NCI-H1092 (cell line): ENCODE results near the gene OR2S2.

Source experiments
- DNase-seq: peaks from one replicate; lab custom pipeline; 2025; lab: John Stamatoyannopoulos, UW

OR2S2 gene

DNA sequence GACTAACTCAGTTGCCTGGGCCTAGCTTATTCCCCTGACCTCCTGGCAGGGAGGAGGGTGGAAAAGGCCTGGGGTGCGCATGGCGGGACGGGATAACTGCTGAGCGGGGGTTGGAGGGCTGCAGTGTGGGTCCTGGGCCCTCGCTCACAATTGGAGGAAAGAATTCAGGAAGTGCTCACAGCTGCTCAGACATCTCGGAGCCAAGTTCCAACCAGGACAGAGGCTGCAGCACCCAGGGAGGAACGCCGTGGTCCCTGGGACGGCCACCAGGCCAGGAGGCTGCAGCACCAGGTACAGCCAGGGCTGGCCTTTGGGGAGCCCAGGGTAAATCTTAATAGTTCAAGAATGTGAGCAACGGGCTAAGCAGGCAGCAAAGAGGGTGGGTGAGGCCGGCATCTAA lies 48.7 kb downstream of the OR2S2 start, which contains the start of gene SPAAR:
SPAAR (plus strand) TSS at position 217 of the 400 bp plus-strand sequence. CDS start 974 bp downstream, outside the sequence.
- DNase-seq, result no peak

DNA sequence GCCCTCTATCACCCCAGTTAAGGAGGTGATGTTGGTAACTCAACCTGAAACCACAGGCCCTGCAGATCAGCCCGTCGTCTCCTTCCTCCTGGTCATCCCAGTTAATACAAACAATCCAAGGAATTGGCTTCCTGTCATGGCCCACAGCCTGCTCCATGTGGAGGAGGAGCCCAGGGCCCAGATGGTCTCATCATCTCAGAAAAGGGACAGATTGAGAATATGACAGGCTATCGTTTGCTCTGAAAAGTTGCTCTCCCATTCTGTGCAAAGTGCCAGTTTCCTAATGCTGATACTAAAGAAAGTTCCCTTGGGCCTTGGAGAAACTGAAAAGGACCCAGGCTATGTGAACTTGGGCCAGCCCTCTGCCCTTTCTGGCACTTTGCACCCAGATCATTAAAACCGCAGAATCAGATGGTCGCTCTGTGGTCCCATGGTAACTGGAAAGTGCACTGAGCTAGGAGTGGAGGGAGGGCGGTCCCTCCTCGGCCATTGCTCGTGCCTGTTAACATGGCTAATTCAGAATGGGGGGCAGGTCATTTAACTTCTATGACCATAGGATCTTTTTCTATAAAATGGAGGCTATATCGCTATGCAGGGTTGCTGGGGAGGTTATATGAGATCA lies 49.3 kb downstream of the OR2S2 start:
- DNase-seq, result no peak

DNA sequence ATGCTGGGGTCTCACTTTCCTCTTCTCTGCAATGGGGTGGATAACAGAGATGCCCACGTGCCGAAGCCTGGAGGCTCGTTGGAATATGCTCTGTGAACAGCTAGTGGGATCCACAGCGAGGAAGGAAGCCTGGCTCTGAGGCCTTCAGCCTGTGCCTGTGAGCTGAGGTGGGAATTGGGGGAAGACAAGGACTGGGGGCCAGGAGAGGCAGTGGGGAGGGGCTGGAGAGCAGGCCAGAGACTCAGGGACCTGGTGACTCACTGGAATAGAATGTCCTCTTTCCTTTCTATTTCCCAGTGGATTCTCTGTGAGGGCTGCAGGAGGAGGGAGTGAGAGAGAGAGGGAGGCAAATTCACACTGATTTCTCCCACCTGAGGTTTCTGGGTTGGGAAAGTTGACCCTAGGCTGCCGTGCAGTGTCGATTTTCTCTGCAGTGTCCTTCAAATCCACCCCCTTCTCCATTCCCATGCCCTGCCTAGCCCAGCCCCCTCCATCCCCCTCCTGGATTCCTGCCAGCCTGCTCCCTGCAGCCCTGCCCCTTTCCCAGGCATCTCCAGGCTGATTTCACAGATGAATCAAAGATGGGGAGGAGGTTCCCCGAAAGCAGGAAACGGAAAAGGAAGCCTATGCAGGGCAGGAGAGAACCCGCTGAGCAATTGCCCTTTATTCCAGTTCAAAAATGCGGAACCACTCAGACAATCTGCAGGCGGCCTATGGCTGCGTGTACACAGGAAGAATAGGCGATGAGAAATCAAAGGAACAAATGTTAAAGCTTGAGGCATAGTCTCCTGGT lies 50.0 kb downstream of the OR2S2 start:
- DNase-seq, result no peak
